Right lobe of liver (tissue), 6 donors: ENCODE data around the gene GOLGB1. TPM values are rescaled to one million over a fixed set of nuclear protein-coding genes. Genes with fewer than 3 reads are reported as not detected.
A peak's percentile ranks its signal among the peaks of the same experiment; 100 is the strongest.

Source experiments
- ATAC-seq, 4 donors: fragments of 200-7000 bp; cut with Tn5 transposase; one replicate each; pipeline ENCODE4 v1.9.1; 2020; ENCODE audit warnings: mild to moderate bottlenecking in 4 of 4, moderate library complexity in 4 of 4
- DNase-seq, 3 donors: peaks; one replicate each; pipeline ENCODE4 v3.0.0-alpha.2; 2020
- H3K27ac ChIP-seq, 3 donors: fragments of 200-600 bp; one replicate each; pipeline ENCODE4 v1.8.0; 2022
- H3K27me3 ChIP-seq, 2 donors: fragments of 200-600 bp; one replicate each; pipeline ENCODE4 v1.8.0; 2022
- H3K36me3 ChIP-seq, 4 donors: fragments of 200-600 bp; sonication (generic) in 1 of 4; one replicate each; pipeline versions ENCODE4 v1.5.1 to v1.8.0; 2017 to 2022; ENCODE audit warnings: control low read depth in 1 of 4
- H3K4me1 ChIP-seq, 4 donors: fragments of 200-600 bp; sonication (generic) in 1 of 4; one replicate each; pipeline versions ENCODE4 v1.5.1 to v1.8.0; 2017 to 2022; ENCODE audit warnings: control low read depth in 1 of 4
- H3K4me3 ChIP-seq, 3 donors: fragments of 200-600 bp; one replicate each; pipeline ENCODE4 v1.8.0; 2022
- H3K9me3 ChIP-seq, 4 donors: fragments of 200-600 bp; sonication (generic) in 1 of 4; one replicate each; pipeline versions ENCODE4 v1.5.1 to v1.8.0; 2017 to 2022; ENCODE audit warnings: control low read depth in 1 of 4
- POLR2A ChIP-seq: fragments of 450-650 bp; IDR thresholded peaks from one replicate; pipeline ENCODE4 v1.6.1; 2017; ENCODE audit warnings: antibody characterized with exemption, mild to moderate bottlenecking
- WGBS: methylation state at CpG from one replicate; pipeline ENCODE4 v1.1.6; 2018; ENCODE audit warnings: low coverage, low lambda C conversion rate; ENCODE audit not compliant: insufficient coverage; ENCODE audit errors: missing lambda C conversion rate; 5-methylcytosine and 5-hydroxymethylcytosine counted together
- intact Hi-C, 2 donors: fragments of 100-400 bp; cut with DNase I; formaldehyde crosslinking; loops; one replicate each; pipeline versions ENCODE4 v1.11.2 to v1.14.1; 2022
- total RNA-seq, 6 experiments: library from RNA; depleted of rRNA in 2 of 6; stranded (reverse); fragments of >200 nt in 2 of 6; fragmentation: NEBNext Ultra II Directional in 3 of 6; extraction: Animal tissue kit (Norgen Biotek cat#: 25700) in 3 of 6; gene quantifications; one replicate each; pipeline versions ENCODE4 v1.1.0 to v1.2.4, GENCODE V29; 2016 to 2023
- TF ChIP-seq, protein P1 (sequence below), 4 donors: fragments of 200-600 bp in 3 of 4; fragments of 450-650 bp in 1 of 4; IDR thresholded peaks; one replicate each; pipeline versions ENCODE4 v1.5.1 to v1.8.0; 2016 to 2022; ENCODE audit warnings: antibody characterized with exemption in 4 of 4, mild to moderate bottlenecking in 2 of 4
- donor health status: DM: no; HTN: yes; CAD: no.
- donor health status: DM: no; HTN: no; CAD: no.
- donor health status: DM: no; HTN: no; CAD: no.
- donor health status: DM: no; HTN: yes; CAD: no.
- donor health status: DM: no; HTN: yes; CAD: no.

GOLGB1 gene
- total RNA-seq, 6 experiments from 2014 or later: 26.8 to 31.7 (median 29.5) TPM

DNA sequence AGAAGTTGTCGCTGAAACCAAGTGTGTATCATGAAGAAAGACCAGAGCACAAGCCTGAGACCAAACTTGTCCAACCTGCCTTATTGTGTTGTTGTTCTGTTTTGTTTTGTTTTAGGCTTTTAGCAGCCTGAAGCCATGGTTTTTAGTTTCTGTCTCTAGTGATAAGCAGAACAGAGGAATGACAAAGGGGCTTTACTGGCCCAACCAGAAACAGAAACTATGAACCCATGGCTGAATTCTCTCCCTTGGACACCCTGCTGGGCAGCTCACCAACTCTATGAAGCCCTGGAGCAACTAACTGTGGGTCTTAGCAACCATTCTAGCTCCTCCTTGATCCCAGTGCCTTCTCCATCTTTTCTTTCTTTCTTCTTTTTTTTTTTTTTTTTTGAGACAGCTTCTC is 119.2 kb downstream of the GOLGB1 start:
- ATAC-seq: no peak
- Histone ChIP-seq H3K36me3 (peaks cover 0 to 9% (median 1%) of the 10 kb centered on the region in 4 donors), H3K27me3 (no peaks in the 10 kb centered on the region), H3K27ac (no peak overlapping the region), H3K4me1 (no peaks in the 10 kb centered on the region), H3K9me3 (no peaks in the 10 kb centered on the region), H3K4me3 (no peak overlapping the region)
- TF ChIP-seq, protein P1, sequence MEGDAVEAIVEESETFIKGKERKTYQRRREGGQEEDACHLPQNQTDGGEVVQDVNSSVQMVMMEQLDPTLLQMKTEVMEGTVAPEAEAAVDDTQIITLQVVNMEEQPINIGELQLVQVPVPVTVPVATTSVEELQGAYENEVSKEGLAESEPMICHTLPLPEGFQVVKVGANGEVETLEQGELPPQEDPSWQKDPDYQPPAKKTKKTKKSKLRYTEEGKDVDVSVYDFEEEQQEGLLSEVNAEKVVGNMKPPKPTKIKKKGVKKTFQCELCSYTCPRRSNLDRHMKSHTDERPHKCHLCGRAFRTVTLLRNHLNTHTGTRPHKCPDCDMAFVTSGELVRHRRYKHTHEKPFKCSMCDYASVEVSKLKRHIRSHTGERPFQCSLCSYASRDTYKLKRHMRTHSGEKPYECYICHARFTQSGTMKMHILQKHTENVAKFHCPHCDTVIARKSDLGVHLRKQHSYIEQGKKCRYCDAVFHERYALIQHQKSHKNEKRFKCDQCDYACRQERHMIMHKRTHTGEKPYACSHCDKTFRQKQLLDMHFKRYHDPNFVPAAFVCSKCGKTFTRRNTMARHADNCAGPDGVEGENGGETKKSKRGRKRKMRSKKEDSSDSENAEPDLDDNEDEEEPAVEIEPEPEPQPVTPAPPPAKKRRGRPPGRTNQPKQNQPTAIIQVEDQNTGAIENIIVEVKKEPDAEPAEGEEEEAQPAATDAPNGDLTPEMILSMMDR (IDR thresholded peaks at IDR 0.05): no peak
- 100% methylated on average over 1 of the region's 1 CpG for WGBS
- intact Hi-C loops: no loop called here
- no peak for DNase-seq

DNA sequence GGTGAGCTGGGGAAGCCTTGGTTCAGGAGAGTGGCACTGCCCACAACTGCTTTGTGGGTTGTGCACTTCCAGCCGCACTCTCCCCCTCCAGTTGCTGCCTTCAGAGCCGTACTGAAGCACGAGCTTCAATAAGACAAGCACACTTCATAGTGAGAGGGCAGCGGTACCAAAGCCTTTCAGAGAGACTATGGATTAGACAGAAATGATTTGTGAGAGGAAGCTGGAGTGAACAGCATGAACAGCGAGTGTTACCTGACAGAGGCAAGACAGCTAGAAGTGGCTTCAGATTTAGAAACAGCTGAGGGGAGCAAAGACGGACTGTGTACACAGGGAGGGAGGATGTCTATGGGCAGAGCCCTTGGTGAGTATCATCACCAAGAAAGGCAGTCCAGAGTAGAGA is 119.9 kb downstream of the GOLGB1 start:
- 100% methylated on average over 4 of the region's 6 CpGs for WGBS
- Histone ChIP-seq H3K9me3 (no peaks in the 10 kb centered on the region), H3K27ac (no peak overlapping the region), H3K36me3 (peaks cover 0 to 9% (median 1%) of the 10 kb centered on the region in 4 donors), H3K27me3 (no peaks in the 10 kb centered on the region), H3K4me1 (no peaks in the 10 kb centered on the region), H3K4me3 (no peak overlapping the region)
- intact Hi-C loops: no loop called here
- no peak for ATAC-seq
- no peak for TF ChIP-seq POLR2A
- TF ChIP-seq, protein P1 (IDR thresholded peaks at IDR 0.05): no peak
- no peak for DNase-seq

DNA sequence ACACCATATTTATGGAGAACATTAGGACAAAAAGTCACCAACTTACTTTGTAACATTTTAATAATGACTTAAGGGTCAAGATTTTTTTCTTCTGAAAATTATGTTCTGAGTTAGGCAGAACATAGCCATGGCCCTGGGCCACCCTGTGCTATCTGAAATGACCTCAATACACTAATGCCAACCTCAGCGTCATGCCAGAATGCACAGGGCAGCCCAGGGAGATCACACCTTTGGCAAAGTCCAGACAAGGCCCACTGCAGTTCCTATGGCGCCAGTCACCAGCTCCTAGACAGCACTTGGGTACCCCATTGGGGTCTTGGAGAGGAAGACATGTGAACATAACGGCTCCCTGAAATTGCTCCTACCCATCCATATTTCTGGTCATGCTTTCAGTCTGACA is 121.9 kb downstream of the GOLGB1 start:
- ATAC-seq (peak in 1 of 4 donors; percentile 48), DNase-seq (no peak)
- Histone ChIP-seq H3K36me3 (no peaks in the 10 kb centered on the region), H3K27ac (no peak overlapping the region), H3K27me3 (no peaks in the 10 kb centered on the region), H3K4me1 (no peaks in the 10 kb centered on the region), H3K4me3 (no peak overlapping the region), H3K9me3 (no peaks in the 10 kb centered on the region)
- intact Hi-C loops: no loop called here
- 69% methylated on average over 3 of the region's 3 CpGs for WGBS
- no peak for TF ChIP-seq POLR2A
- TF ChIP-seq, protein P1 (IDR thresholded peaks at IDR 0.05): no peak

DNA sequence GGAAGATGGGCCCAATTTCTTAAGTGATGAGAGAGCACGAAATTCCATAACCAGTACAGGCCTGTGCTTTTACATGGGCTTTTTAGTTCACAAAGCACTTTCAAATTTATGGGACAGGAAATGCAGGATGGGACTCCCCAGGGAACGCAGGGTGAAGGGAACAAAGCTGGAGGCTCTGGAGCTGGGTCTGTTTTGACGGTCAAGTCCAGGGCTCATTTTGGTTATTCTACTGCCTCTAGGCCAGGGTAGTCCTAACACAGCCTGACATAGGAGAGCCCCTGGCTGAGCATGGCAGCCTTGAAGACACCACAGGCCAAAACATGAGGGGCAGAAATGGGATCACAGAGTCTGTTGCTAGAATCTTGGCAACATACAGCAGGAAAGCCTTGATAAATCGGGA is 122.3 kb downstream of the GOLGB1 start:
- no peaks in the 10 kb centered on the region for H3K9me3 ChIP-seq
- H3K4me3 ChIP-seq: no peak overlapping the region
- H3K4me1 ChIP-seq: no peaks in the 10 kb centered on the region
- no peak overlapping the region for H3K27ac ChIP-seq
- WGBS: 89% methylated on average over 4 of the region's 4 CpGs
- no peak for ATAC-seq
- TF ChIP-seq POLR2A: no peak
- H3K27me3 ChIP-seq: no peaks in the 10 kb centered on the region
- no peaks in the 10 kb centered on the region for H3K36me3 ChIP-seq
- DNase-seq: no peak
- intact Hi-C loops: no loop called here

DNA sequence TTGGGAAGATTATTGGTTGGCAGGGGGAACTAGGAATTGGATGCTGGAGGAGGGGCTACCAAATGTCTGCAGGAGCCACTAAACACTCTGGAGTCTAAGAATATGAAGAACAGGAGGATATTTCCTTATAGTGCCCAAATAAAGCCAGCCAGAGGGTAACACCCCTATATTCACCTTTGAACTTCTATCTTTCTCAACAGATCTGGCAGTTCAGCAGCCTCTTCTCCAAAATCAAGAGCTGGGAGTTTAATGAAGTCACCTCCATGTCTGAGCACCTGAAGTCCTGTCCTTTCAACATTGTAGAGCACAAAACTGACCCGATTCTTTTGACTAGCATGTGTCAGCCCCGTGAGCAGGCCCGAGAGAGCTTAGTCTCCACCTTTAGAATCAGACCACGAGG is 123.0 kb downstream of the GOLGB1 start:
- 76% methylated on average over 2 of the region's 4 CpGs for WGBS
- DNase-seq (no peak), ATAC-seq (peak in 1 of 4 donors; percentile 77)
- TF ChIP-seq, protein P1 (IDR thresholded peaks at IDR 0.05): no peak
- H3K27me3 ChIP-seq: no peaks in the 10 kb centered on the region
- no peak overlapping the region for H3K27ac ChIP-seq
- no peak overlapping the region for H3K4me3 ChIP-seq
- no peaks in the 10 kb centered on the region for H3K4me1 ChIP-seq
- H3K36me3 ChIP-seq: no peaks in the 10 kb centered on the region
- intact Hi-C loops: no loop called here
- no peaks in the 10 kb centered on the region for H3K9me3 ChIP-seq
